ENCODE results near the gene FBLN1. TPM values are rescaled to one million over a fixed set of nuclear protein-coding genes. Genes with fewer than 3 reads are reported as not detected.

The FBLN1 gene
- total RNA-seq, 1 experiment from 2014 or later, result 158 TPM

- Histone ChIP-seq H3K4me1 (replicated peaks; ENCODE audit: insufficient read depth) (peaks cover 14% of the 10 kb centered on the region), H3K4me2 (no peak overlapping the region), H3K9me3 (ENCODE audit: insufficient read depth, low read depth) (peaks cover 11% of the 10 kb centered on the region), H3K79me2 (ENCODE audit: low read depth) (no peaks in the 10 kb centered on the region), H3K9me2 (ENCODE audit: insufficient read depth) (no peaks in the 10 kb centered on the region), H3F3A (ENCODE audit: insufficient read depth, low read depth) (peaks cover 27% of the 10 kb centered on the region), H3K36me3 (ENCODE audit: low read depth) (peaks cover 15% of the 10 kb centered on the region; the same call in 1 of the 2 replicates), H3K4me3 (0 out of 2 replicates have a peak overlapping the region, but pooled peaks have one; percentile 3), H2AFZ (no peak overlapping the region), H4K20me1 (ENCODE audit: insufficient read depth) (no peaks in the 10 kb centered on the region), H3K27ac (no peak overlapping the region), H3K27me3 (ENCODE audit: insufficient read depth, low read depth) (no peaks in the 10 kb centered on the region)
- ChIA-PET CTCF (no interaction called here), POLR2A (ENCODE audit: unreplicated experiment) (no interaction called here)
- DNase-seq, result no peak
- TF ChIP-seq EZH2 (IDR thresholded peaks at IDR 0.05; ENCODE audit: low read depth) (no peak), CTCF (conservative IDR thresholded peaks at IDR 0.05) (no peak)
- no TSS peak for BruUV-seq (replicated peaks)
- intact Hi-C loops (cut with micrococcal nuclease; ENCODE audit: unreplicated experiment), result loop anchor here (10.0 kb wide), 1 partner anchor 544 kb away; no protein-coding TSS in a partner anchor
Measured at GRCh38 chr22:45571089-45571488, 68.4 kb downstream of the FBLN1 start.

- BruUV-seq (replicated peaks), result no TSS peak
- peak overlapping the region; percentile 56 for H3K27ac ChIP-seq
- peak; percentile 38 to 97 for DNase-seq
- intact Hi-C loops (cut with micrococcal nuclease; ENCODE audit: unreplicated experiment), result loop anchor here (10.0 kb wide), 1 partner anchor 542 kb away; no protein-coding TSS in a partner anchor
- ChIA-PET POLR2A (ENCODE audit: unreplicated experiment) (no interaction called here), CTCF (interaction anchor here (0.6 kb wide), 1 partner anchor 599 kb away, joined by 3 read pairs; no protein-coding TSS in a partner anchor)
- no peak for TF ChIP-seq EZH2 (IDR thresholded peaks at IDR 0.05; ENCODE audit: low read depth)
- no peak for TF ChIP-seq CTCF (conservative IDR thresholded peaks at IDR 0.05)
- no peak overlapping the region for H3K4me3 ChIP-seq
- H4K20me1 ChIP-seq (ENCODE audit: insufficient read depth), result no peaks in the 10 kb centered on the region
- H3K4me2 ChIP-seq, result peak overlapping the region; percentile 27
- peaks cover 27% of the 10 kb centered on the region for H3F3A ChIP-seq (ENCODE audit: insufficient read depth, low read depth)
- no peak overlapping the region for H2AFZ ChIP-seq
- peaks cover 11% of the 10 kb centered on the region for H3K9me3 ChIP-seq (ENCODE audit: insufficient read depth, low read depth)
- H3K4me1 ChIP-seq (replicated peaks; ENCODE audit: insufficient read depth), result peaks cover 14% of the 10 kb centered on the region
- H3K9me2 ChIP-seq (ENCODE audit: insufficient read depth), result no peaks in the 10 kb centered on the region
- H3K36me3 ChIP-seq (ENCODE audit: low read depth), result peaks cover 15% of the 10 kb centered on the region; the same call in 1 of the 2 replicates
- no peaks in the 10 kb centered on the region for H3K27me3 ChIP-seq (ENCODE audit: insufficient read depth, low read depth)
- no peaks in the 10 kb centered on the region for H3K79me2 ChIP-seq (ENCODE audit: low read depth)
Measured at GRCh38 chr22:45572444-45572843, 69.8 kb downstream of the FBLN1 start.

GRCh38 chr22:45574069-45574703 lies 71.5 kb downstream of the FBLN1 start:
- Histone ChIP-seq H3K27me3 (ENCODE audit: insufficient read depth, low read depth) (no peaks in the 10 kb centered on the region), H3K36me3 (ENCODE audit: low read depth) (peaks cover 15% of the 10 kb centered on the region; the same call in 1 of the 2 replicates), H3K9me3 (ENCODE audit: insufficient read depth, low read depth) (peaks cover 10% of the 10 kb centered on the region), H3K4me2 (no peak overlapping the region), H3F3A (ENCODE audit: insufficient read depth, low read depth) (peaks cover 27% of the 10 kb centered on the region), H3K4me1 (replicated peaks; ENCODE audit: insufficient read depth) (peaks cover 14% of the 10 kb centered on the region), H3K27ac (no peak overlapping the region), H3K9me2 (ENCODE audit: insufficient read depth) (no peaks in the 10 kb centered on the region), H3K79me2 (ENCODE audit: low read depth) (no peaks in the 10 kb centered on the region), H2AFZ (no peak overlapping the region), H3K4me3 (no peak overlapping the region), H4K20me1 (ENCODE audit: insufficient read depth) (no peaks in the 10 kb centered on the region)
- no TSS peak for BruUV-seq (replicated peaks)
- POLR2A ChIA-PET (ENCODE audit: unreplicated experiment), result no interaction called here
- CTCF ChIA-PET, result no interaction called here
- no peak for TF ChIP-seq CTCF (conservative IDR thresholded peaks at IDR 0.05)
- no peak for TF ChIP-seq EZH2 (IDR thresholded peaks at IDR 0.05; ENCODE audit: low read depth)
- DNase-seq, result no peak
- intact Hi-C loops (cut with micrococcal nuclease; ENCODE audit: unreplicated experiment), result loop anchor here (10.0 kb wide), 1 partner anchor 541 kb away; no protein-coding TSS in a partner anchor

All from PC-9 (cell line).